Forelimb muscle (tissue), 1 donor: ENCODE measurements around the gene LAMB1. TPM values are rescaled to one million over a fixed set of nuclear protein-coding genes. Genes with fewer than 3 reads are reported as not detected.

Experiments
- DNase-seq: peaks from one replicate; pipeline ENCODE4 v3.0.0-alpha.2; 2013; ENCODE audit warnings: low read depth
- polyA plus RNA-seq: library from polyadenylated mRNA; unstranded; fragments of 120-200 nt; gene quantifications from one replicate; pipeline ENCODE4 v1.2.1, GENCODE V29; 2013; ENCODE audit not compliant: insufficient read length

LAMB1 gene
- polyA plus RNA-seq, 1 donor: 406 TPM

DNA sequence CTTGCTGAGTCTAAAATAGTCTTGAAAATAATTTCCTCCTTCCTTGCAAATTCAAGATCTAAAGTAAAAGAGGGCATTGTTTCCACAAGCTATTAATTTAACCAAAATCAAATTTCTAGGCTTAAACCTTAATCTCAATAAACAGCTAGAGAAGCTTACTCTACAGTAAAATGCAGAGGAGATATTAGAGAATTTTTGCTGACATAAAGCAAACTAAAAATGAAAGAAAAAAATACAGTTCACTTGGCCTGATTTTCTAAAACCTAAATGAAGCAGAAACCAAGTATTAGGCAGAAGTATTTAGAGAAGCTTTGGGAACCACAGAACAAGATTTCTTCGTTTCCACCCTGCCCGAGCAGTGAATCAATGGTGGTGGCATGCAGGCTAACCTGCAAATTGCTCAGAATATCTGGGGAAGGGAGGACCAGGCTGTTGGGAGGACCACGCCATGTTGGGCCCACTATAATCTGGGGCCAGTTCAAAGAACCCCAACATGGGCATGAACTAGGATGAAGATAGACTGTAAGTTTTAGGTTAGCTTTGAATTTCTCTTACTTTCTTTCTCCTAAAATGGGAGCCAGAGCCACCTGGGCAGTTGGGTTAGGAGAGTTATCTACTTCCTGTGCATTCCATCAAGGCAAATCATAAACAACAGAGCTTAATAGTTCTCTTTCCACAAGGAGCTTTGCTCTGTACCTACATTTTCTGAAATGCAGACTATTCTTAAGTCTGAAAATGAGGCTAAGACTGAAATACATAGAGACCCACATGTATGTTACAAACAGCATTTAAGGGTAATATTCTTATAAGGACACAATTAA, 4.1 kb downstream of the LAMB1 start:
- no peak for DNase-seq

DNA sequence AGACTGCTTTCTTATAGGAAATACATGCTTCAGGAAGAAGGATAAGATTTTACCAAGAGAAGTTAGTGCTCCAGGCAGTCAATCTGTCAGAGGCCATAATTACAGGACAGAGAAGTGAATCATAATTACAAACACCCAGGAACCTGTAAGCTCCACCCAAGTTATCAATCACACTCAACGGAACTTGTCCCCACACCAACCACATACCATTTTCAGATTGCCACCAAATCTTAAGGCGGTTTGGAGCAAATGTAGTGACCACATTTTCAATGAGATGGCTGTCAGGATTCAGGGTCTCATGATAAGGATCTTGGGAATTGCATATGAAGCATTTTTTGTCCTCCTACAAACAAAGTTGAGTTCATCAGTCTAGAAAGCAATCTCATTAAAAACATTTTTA, 4.8 kb downstream of the LAMB1 start:
- DNase-seq: no peak

DNA sequence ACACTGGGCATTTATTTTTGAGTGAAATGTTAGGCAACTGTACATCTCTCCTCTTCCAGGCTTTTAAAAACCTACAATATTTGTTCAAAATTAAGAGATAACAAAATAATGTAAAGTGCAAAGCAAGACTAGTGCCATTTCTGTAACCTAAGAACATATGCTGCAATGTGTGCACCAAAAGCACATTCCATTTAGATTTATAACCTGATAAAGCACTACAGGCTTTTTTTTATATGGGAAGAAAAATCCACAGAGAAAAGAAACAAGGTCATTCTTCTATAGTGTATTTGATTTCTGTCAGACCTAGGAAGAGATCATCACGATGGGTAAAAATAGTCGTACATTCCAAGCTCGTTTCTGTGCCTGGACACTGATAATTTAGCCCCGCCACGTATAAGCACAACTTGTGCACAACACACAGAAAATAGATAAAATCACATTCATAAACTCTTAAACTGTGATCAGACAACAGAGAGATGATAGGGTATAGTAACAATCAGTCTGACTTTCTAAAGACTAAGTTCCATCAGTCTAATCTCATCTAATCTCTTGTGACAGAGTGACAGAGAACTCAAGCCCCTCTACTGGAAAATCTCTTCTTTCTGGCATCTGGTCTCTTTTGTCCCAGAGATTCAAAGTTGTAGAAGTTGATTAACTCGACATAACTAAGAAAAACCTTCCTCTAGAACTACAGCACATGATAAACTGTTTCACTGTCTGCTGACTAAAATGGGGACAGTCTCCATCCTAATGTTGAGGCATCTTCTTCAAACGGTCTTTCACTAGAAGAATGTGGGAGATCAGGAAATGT, 6.7 kb downstream of the LAMB1 start:
- no peak for DNase-seq

DNA sequence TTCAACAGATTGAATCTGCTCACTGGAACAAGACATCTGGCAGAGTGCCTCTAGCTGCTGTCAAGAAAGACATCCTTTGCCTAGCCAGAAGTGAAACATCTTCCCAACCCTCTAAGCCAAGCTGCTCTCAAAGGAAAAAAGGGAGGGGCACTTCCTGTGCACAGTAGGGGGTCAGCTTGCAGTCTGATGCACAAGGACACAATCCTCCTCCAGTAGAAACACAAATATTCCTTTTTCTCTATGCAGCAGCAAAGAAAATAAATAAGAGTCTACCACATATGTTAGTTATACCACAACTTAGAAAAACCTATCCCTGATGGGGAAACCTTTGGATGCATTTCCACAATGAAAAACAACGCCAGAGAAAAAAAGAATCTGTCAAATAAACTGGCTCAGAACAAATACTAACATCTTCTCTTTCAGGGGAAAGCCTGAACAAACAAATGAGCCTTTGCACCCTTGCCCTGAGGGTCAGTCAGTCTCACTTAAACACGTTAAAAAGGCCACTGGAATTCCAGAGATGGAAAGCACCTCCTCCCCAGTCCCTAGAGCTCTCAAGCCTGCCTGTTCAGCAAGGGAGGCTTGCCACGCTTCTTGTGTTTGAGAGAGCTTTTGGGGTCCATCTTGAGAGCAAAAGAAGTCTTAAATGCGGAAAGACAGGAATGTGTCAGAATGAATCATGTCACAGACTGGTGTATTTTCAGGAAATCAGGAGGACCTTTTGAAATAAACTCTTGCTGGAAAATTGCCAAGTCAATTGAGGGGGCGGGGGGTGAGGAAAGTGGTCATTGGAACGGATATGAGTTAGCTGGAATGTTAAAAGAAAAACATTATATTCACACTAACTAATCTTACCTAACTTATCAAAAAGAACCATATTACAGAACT, 7.5 kb downstream of the LAMB1 start:
- DNase-seq: peak; percentile 93

GRCh38 chr7:107994421-107995030, 8.4 kb downstream of the LAMB1 start:
- peak; percentile 55 for DNase-seq

DNA sequence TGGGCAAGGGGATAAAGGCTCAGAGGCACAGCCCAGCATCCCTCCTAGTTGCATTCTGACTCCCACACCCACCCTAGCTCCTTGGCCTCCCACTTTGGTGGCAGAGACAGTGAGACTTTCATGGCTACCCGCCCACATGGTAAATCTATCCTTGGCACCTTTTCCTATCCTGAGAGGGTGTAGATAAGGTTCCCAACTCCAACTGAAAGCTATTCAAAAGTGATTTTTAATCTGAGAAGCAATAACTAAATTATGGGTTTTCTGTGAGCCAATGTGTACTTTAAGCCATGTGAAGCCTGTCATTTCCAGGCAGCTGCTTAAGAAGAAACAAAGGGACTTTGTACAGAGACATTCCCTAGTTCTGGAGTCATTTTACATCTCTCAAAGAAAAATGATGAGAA, 9.1 kb downstream of the LAMB1 start:
- DNase-seq: peak; percentile 53

GRCh38 chr7:107989618-107990373, 13.2 kb downstream of the LAMB1 start:
- DNase-seq: no peak

DNA sequence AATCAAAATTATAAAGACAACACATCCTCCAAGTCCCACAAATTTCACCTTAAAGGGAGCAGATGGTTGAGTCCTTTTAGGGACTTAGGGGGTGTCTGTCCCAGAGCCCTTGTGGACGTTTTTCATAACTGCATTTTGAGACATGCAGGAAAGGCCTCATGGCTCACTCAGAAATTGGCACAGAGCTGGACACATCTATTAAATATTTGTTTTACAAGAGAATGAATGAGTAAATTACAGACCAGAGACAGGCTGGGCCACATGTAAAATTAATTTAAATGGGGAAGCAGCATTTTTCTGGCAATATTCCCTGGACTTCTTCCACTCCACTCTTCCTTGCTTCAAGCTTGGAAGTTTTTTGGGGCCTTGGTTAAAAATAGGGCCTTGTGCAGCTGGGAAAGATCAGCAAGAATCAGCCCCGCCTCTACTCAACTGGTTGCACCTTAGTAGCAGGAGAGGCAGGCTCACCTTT, 20.0 kb downstream of the LAMB1 start:
- DNase-seq: peak; percentile 91

- DNase-seq: no peak
Measured at GRCh38 chr7:107982042-107982840, 20.7 kb downstream of the LAMB1 start.

- DNase-seq: no peak
Measured at GRCh38 chr7:107981466-107981865, 21.5 kb downstream of the LAMB1 start.

- DNase-seq: no peak
Measured at GRCh38 chr7:107980671-107981190, 22.2 kb downstream of the LAMB1 start.

DNA sequence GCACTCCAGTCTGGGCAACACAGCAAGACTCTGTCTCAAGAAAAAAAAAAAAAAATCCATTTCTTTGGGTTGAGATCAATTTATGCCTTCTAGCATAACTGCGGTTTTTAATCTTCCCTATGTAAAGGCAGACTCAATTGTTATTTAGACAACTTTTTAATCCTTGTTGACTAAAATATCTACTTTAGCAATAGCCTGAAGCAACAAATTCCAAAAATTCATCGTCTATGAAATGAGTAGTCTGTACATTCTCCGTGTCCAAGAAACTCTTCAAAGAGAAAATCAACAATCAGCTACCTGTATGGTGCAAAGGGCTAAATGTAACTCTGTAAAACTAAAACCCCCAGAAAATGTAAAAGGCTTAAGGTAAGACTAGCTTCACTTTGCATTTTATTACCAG, 22.8 kb downstream of the LAMB1 start:
- no peak for DNase-seq

- no peak for DNase-seq
Measured at GRCh38 chr7:107978815-107979408, 24.0 kb downstream of the LAMB1 start.

DNA sequence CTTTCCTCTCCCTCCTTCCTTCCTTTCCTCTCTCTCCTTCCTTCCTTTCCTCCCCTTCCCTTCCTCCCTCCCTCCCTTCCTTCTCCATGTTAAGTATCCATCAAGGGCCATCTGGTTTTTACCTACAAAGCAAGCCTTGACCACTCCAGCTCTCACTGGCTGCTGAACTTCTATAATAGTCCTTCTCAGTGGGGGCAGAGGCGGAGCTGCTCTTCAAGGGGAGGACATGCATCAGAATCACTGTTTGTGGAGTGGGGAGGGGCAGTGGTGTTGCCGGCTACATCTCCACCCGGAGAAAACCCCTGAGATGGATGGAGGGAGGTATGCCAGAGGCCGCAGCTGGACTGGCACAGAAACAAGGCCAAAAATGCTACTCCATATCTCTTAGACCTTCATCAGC, 25.9 kb downstream of the LAMB1 start:
- no peak for DNase-seq

DNA sequence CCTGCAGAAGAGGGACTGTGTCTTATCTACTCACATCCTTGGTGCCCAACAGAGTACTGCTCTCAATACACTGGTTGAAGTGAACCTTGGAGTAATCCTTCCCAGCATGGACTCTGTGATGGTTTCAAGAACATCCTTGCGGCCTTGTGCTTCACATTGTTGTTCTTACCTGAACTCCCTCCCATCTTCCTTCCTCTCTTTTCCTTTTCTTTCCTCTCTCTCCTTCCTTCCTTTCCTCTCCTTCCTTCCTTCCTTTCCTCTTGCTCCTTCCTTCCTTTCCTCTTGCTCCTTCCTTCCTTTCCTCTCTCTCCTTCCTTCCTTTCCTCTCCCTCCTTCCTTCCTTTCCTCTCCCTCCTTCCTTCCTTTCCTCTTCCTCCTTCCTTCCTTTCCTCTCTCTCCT, 26.3 kb downstream of the LAMB1 start:
- DNase-seq: no peak

DNA sequence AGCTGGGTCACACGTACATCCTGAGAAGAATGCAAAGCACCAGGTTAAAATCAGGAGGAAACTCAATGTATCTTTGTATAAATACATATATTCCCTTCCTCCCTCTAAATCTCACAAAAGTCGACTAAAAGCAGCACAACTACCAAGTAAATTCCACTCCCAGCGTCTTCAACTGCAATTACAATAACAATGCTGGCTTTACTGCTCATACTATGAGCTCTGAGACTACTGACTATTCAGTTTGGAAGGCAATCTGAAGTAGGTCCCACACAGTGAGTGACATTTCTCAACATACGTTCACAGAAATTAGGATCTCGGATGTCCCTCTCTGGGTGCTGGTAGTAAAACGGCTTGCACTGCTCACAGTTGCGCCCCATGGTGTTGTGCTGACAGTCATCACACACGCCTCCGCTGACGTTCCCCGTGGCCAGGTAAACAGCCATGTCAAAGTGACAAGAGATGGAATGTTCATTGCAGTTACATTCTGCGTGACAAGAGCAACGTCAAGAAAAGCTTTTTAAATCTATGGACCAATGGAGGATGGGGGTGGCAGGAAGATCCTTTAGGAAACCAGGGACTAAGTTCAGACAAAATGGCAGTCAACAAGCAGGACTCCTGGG, 27.5 kb downstream of the LAMB1 start:
- DNase-seq: no peak

DNA sequence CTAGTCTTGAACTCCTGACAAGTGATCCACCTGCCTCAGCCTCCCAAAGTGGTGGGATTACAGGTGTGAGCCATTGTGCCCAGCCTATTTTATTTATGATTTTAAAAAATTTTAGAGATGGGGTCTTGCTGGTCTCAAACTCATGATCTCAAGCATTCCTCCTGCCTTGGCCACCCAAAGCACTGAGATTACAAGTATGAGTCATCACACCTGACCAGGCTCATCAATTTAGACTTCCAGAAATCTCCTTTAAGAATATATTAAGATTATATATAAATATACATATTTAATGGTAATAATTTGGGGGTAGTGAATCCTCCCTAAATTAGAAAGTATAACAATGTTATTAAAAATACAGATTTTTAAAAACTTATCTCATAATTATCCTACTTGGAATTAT, 29.1 kb downstream of the LAMB1 start:
- no peak for DNase-seq

DNA sequence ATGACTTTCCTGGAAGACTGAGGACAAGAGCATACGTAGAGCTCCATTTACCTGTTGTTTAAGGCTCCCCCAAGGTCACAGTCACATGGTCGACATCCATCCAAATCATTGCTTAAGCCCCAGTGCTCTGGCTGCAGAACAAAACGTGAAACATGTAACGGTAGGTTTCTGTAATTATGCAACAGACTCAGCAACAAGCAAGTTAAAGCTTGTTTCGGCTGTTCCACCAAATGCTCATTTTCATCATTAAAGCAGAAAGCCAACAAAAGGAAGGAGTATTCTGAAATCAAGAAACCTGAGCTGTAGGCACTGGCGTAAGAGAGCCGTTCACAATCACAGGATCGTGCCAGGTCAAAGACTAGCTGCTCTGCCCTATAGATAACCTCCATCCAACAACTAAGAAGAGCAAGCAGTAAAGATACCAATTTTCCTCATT, 30.0 kb downstream of the LAMB1 start:
- DNase-seq: no peak

- peak; percentile 94 for DNase-seq
Measured at GRCh38 chr7:107972075-107972482, 30.9 kb downstream of the LAMB1 start.
